ENCODE measurements around the gene AGTPBP1.
"Not testable (repeated sequence)": the region's sequence is repeated elsewhere in the genome, so short reads cannot be mapped to it uniquely, and the experiment has no call there.

Gene AGTPBP1

GRCh38 chr9:85630676-85631075, 111.1 kb downstream of the AGTPBP1 start:
- no peak for DNase-seq

- DNase-seq = no peak
Observed at GRCh38 chr9:85617141-85617670, 124.5 kb downstream of the AGTPBP1 start.

GRCh38 chr9:85615792-85616191, 126.0 kb downstream of the AGTPBP1 start:
- no peak for DNase-seq

- peak; percentile 84 for DNase-seq
Observed at GRCh38 chr9:85610074-85610860, 131.5 kb downstream of the AGTPBP1 start.

GRCh38 chr9:85605905-85606304, 135.8 kb downstream of the AGTPBP1 start:
- no peak for DNase-seq

- no peak for DNase-seq
Observed at GRCh38 chr9:85603936-85604335, 137.8 kb downstream of the AGTPBP1 start.

- peak; percentile 40 for DNase-seq
Observed at GRCh38 chr9:85602742-85603141, 139.0 kb downstream of the AGTPBP1 start.

- DNase-seq = peak; percentile 58
Observed at GRCh38 chr9:85600675-85601263, 141.0 kb downstream of the AGTPBP1 start.

GRCh38 chr9:85599540-85600105, 142.1 kb downstream of the AGTPBP1 start:
- DNase-seq = no peak

- no peak for DNase-seq
Observed at GRCh38 chr9:85594316-85594715, 147.4 kb downstream of the AGTPBP1 start.

GRCh38 chr9:85586684-85587083, 155.1 kb downstream of the AGTPBP1 start:
- DNase-seq = no peak

GRCh38 chr9:85577353-85577952, 164.3 kb downstream of the AGTPBP1 start:
- DNase-seq = no peak

GRCh38 chr9:85575868-85576267, 165.9 kb downstream of the AGTPBP1 start:
- DNase-seq = no peak

GRCh38 chr9:85573546-85573945, 168.2 kb downstream of the AGTPBP1 start:
- not testable (repeated sequence) for DNase-seq

GRCh38 chr9:85572917-85573316, 168.8 kb downstream of the AGTPBP1 start:
- not testable (repeated sequence) for DNase-seq

GRCh38 chr9:85569988-85570387, 171.8 kb downstream of the AGTPBP1 start:
- no peak for DNase-seq

- no peak for DNase-seq
Observed at GRCh38 chr9:85559526-85559925, 182.2 kb downstream of the AGTPBP1 start.

GRCh38 chr9:85554349-85554748, 187.4 kb downstream of the AGTPBP1 start:
- DNase-seq = no peak

- no peak for DNase-seq
Observed at GRCh38 chr9:85553475-85553874, 188.3 kb downstream of the AGTPBP1 start.

- no peak for DNase-seq
Observed at GRCh38 chr9:85547599-85547998, 194.2 kb downstream of the AGTPBP1 start.

- DNase-seq = no peak
Observed at GRCh38 chr9:85543196-85543595, 198.6 kb downstream of the AGTPBP1 start.

- no peak for DNase-seq
Observed at GRCh38 chr9:85541876-85542275, 199.9 kb downstream of the AGTPBP1 start.

GRCh38 chr9:85536514-85536913, 205.2 kb downstream of the AGTPBP1 start:
- DNase-seq = no peak

- DNase-seq = no peak
Observed at GRCh38 chr9:85536076-85536475, 205.7 kb downstream of the AGTPBP1 start.

All from NCI-H69 (cell line).